GM21360 (cell line): ENCODE measurements around the gene MESP2.

ENCODE experiments used
- ATAC-seq: cut with Tn5 transposase; IDR thresholded peaks from one replicate; pipeline ENCODE4 v1.9.1; 2021; ENCODE audit warnings: mild to moderate bottlenecking, moderate library complexity; ENCODE audit not compliant: unreplicated experiment

Gene MESP2

DNA sequence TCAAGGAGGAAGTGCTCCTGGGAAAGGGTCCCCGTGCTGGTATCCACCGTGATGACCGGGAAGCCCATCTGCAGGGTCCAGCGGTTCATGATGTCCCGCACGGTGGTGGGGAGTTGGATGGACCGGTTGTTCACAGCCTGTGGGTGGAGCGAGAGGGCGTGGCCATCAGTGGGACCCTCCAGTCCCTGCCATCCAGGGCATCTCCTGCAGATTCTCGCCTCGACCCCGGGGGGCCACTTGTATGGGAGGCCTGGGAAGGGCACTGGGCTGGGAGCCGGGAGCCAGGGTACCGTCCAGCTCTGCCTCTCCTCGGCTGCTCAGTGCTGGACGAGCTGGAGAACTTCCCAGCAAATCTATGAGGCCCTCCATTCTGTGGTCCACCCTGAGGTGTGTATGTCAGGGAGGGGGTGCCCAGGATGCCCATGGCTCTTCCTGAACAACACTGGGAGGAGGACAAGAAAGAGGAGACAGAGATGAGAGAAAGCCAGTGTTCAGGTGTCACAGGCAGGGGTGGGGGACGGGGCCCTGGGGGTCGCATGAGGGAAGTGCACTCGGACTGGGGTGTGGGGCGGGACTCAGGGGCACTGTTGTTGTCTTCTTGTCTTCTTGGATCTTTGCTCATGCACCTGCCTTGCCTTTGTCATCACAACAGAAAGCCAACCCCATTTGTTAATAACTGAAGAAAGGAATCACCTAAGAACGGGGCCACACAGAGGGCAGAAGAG, 25.5 kb downstream of the MESP2 start:
- no peak for ATAC-seq

DNA sequence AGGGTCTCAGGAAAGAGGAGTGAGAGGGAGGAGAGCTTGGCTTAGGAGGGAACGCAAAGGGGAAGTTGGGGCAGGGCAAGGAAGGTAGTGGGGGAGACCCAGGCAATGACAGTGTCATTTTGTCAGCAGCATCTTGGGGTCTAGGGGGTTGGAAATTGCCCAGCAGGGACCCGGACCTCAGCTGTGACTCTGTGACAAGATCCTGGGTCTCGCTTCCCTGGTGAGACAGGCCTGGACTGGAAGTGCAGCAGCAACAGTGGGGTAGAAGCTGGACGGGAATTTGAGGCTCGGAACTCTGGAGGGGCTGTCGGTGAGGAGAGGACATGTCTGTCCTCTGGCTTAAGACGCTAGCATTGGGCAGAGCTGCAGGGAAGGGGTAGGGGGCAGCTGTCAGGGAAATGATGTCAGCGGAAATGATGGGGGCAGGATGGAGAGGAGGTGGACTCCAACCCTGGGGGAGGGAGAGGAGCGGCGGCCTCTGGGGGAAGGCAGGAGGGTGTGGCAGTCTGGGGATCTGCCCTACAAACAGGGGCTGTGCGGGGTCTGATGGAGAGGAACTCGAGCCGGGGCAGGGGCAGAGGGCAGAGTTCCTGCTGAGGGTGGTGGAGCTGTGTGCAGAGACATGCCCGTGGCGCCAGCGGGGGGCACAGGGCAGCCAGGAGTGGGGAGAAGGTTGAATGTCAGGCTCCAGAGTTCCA, 26.2 kb downstream of the MESP2 start:
- ATAC-seq = no peak

DNA sequence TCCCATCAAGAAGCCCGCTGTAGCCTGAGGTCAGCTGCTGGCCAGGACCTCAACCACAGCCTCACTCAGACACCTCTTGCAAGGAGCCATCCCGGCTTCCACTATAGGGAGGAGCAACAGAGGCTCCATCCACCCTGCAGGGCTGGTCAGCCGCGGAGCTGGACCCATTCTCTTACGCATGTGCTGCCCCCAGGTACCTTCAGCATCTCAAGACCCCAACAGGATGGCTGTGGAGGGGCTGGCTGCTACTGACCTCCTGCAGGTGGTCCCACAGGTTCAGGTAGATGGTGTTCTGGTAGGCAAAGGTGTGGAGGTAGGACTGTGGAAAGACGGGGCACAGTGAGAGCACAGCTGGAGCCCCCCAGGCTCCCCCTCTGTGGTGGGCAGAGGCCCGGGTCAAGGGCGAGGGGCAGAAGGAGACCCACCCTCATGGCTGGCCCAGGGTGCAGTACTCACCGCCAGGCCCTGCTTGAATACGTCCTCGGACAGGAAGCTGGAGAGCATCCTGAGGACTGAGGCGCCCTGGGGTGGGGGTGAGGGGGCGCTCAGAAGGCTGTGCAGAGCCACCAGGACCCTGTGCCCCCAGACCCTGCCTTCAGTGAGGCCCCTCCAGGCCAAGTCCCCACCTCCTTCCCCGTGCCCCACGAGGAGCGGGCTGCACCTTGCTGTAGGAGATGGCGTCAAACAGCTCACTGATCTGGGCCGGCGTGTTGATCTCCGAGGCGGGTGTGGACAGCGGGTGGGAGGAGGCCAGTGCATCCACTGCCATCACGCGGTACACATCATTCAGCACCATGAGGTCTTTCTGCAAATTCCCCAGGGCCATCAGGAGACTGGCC, 27.1 kb downstream of the MESP2 start:
- no peak for ATAC-seq

DNA sequence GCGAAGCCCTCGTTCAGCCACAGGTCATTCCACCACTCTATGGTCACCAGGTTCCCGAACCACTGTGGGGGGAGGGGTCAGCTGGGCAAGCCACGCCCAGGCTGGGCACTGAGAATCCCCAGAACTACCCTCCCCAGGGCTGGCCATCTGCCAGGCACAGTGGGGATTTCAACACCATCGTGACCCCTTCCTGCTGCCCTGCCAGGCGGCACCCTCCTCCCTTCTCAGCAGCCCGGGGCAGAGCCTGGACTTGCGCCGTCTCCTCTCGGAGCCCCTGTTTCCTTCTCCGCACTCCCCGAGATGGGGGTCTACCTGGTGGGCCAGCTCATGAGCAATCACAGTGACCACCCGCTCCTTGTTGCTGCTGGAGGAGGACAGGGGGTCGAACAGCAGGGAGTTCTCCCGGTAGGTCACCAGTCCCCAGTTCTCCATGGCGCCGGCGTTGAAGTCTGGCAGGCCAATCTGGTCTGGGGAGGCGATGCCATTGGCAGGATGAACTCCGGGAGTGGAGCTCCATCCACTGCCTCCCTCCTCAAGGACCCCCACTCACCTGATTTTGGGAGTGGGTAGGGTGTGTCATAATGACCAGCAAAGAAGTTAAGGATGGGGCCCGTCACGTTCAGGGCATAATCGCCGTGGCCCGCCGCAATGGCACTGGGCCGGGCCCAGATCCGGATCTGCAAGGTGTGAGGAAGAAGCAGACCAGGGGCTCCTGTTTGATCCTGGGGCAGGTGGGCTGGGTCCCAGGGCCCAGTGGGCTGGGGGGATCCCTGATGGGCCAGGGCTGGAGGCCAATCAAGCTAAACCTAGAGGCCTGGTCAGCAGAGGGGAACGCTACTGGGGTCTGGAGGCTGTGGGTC, 28.0 kb downstream of the MESP2 start:
- ATAC-seq = no peak

- no peak for ATAC-seq
These were observed 29.4 kb downstream of the MESP2 start for GRCh38 chr15:89805241-89806209.

- no peak for ATAC-seq
These were observed 30.1 kb downstream of the MESP2 start for GRCh38 chr15:89806210-89806558.

DNA sequence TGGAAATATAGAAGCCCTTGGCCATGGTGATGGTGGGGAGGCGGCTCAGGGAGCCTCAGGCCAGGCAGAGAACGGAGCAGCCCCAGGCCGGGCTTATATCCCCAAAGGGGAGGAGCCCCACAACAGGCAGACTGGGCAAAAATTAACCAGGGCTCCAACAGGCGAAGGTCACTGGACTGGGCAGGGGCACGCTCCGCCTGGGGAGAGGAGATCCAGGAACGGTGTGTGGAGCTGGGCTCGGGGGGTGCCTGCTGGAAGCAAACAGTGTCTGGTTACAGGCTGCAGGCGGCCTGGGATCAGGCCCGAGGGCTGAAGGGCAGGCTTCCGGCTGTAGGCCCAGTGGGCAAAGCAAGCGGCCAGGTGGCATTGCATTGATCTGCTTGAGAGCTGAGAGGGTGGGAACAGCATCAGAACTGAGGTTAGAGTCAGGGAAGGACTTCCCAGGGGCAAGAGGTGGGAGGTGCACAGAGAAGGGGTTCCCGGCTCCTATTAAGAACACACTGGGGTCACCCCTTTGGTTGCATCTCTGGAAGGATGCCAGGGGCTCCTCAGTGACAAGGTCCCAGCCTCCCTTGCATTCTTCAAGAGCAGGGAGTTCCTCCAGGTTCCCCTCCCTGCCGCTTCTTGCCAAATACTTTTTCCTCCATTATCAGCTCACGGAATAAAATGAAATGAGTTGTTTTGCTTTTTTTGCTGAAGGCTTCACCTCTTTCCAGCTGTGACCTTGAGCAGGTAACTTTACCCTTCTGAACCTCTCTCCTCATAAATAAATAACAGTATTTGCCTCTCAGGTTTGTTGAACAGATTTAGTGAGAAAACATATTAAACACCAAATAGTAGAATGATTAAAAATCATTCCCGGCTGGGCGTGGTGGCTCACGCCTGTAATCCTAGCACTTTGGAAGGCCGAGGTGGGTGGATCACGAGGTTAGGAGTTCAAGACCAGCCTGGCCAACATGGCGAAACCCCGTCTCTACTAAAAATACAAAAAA, 30.7 kb downstream of the MESP2 start:
- no peak for ATAC-seq

DNA sequence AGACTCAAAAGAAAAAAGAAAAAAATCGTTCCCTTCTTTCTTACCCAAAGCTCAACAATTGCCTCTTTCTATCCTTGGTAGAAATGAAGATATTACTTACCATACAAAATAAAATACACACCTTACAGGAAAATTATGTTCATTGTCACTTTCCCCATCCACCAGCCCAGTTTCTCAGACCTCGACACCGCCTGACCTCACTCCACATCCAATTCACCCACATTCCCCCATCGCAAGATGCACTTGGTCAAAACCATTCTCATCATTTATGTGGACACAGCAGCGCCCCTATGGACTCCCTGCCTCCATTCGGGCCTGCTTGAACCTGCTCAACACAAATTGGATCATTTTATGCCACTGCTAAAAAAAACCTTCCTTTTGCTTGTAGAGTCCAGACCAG, 31.6 kb downstream of the MESP2 start:
- no peak for ATAC-seq

DNA sequence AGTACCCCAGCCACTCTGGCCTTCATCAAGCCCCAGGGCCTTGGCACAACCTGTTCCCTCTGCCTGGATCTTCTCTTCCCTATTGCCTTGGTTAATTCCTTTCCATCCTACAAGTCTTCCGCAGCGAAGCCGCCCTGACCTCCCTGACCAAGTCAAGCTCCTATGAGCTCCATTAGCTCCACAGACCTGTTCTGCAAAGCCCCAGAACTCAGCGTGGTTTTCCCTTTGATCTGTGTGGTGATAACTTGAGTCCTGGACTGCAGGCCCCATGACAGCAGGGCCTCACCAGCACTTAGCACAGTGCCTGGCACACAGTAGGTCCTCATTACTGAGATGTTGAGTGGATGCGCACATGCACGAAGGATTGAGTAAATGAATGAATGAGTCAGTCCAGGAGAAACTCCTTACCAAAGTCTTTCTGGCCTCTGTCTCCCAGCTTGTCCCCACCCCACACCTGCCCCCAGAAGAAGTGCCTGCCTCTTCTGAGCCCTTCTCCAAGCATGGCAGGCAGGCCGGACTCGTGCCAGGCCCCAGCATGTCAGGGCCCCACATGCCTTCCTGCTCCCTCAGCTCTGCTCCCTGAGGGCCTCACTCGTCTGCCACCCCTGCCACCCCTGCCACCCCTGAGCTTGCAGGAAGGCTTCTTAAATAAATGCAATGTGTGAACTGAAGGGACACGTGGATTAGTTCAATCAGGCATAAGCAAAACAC, 32.2 kb downstream of the MESP2 start:
- no peak for ATAC-seq

GRCh38 chr15:89809093-89809786, 33.1 kb downstream of the MESP2 start:
- ATAC-seq = no peak

DNA sequence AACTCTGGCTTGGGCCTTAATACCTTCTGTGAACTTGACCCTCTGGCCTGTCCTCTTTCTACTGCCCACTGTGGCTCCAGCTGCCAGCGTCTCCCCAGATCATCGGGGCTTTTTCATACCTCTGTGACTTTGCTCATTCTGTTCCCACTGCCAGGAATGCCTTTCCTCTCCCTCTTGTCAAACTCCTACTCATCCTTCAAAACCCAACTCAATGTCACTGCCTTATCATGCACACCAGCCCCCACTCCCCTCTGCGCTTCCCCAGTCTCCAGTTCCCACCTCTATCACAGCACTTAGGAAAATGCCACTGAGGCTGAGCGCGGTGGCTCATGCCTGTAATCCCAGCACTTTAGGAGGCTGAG, 33.6 kb downstream of the MESP2 start:
- ATAC-seq = no peak

DNA sequence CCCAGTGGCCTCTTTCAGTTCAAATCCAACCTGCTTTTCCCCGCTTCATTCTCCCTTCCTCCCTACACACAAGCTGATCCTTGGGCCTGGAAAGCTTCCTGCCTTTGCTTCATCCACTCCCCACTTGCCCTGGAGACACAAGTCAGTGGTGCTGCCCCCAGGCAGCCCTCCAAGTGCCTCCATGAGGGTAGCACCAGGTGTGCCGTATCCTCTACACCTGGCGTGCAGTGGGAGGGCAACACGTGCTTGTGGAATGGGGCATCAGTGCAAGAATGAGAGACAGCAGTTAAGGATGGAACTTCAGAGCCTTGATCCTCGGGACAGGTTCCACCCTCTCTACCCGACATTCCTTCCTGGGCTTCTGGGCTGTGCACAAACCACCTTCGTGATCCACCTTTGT, 34.7 kb downstream of the MESP2 start:
- ATAC-seq = no peak

DNA sequence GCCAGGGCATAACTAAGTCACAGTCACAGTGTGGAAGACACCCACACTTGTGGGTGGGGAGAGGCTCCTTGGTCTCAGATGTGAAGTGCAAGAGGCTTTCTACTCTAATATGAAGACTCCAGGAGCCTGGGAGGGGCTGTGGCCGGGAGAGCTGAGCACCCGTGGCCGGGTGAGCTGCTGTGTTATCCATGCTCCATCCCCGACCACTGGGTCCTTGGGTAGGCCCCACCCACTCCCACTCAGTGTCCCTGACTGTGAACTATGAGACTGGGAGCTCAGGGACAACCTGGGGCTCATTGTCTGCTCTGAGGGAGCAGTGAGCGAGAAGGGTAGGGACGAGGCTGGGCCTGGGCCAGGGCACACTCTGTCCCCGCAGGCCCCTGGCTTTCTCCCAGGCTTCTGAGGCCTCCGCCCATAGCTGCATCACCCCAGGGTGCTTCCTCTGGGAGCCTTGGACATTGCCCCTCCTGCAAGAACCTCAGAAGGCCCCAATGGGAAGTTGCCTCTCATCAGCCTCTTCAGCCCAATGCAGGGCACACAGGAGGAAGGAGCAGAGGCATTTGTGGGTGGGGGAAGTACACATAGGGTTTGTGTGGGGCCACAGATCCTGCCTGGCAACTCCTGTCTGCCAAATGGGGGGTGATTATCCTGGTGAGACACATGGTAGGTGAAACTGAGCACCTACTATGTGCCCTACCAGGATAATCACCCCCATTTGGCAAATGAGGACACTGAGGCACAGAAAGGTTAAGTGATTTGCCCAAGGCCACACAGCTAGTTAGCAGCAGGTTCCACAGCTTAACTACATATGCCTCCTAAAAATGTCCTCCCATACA, 36.1 kb downstream of the MESP2 start:
- ATAC-seq = no peak

GRCh38 chr15:89812847-89813320, 36.8 kb downstream of the MESP2 start:
- no peak for ATAC-seq

DNA sequence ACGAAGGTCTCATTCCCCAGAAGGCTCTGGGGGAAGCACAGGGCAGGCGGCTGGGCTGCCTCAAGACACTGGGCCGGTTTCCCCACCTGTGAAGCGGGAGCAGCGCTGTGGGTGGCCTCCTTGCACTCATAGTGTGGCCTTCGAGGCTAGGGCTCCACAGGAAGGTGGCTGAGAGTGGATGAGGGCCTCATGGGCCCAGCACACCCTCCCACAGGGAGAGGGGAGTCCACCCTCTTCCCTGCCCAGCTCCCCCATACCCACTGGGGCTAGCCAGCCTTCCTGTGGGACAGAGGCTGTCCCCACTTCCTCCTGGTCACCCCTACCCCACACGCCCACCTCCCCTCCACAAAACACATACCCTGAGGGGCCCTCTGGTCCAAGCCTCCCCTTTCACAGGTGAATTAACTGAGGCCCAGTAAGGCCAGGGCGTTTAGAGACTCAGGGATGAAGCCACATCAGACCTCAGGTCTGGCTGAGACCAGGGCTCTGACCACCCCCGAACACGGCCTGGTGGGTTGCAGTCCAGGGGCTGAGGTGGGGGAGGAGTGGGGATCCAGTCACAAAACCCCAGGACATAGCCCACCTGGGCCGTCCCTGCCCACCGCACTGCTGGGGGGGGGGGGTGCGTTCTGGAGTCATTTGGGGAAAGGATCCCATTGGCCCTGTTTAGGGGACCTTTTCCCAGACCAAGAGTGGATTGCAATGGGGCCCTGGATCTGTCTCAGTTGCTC, 37.4 kb downstream of the MESP2 start:
- ATAC-seq = no peak
